GM12892 (cell line): ENCODE results near the gene KIAA1549.

ENCODE experiments used
- DNase-seq: peaks from one replicate; pipeline ENCODE4 v3.0.0; 2011; ENCODE audit not compliant: insufficient read length
- FAIRE-seq: peaks from 2 replicates; lab custom pipeline; 2011; peaks lifted over from hg19 to GRCh38; lab: Jason Lieb, UNC
- POLR2A ChIP-seq: IDR thresholded peaks from 2 replicates; pipeline ENCODE4 v1.6.1; 2011; ENCODE audit warnings: low read depth, low read length, control low read depth
- POLR2AphosphoS5 ChIP-seq: IDR thresholded peaks from 2 replicates; pipeline ENCODE4 v1.6.1; 2011; ENCODE audit warnings: low read depth, low read length, control low read depth
- TAF1 ChIP-seq: IDR thresholded peaks from 2 replicates; pipeline ENCODE4 v1.6.1; 2011; ENCODE audit warnings: low read depth, mild to moderate bottlenecking, control low read depth, low read length, borderline replicate concordance

KIAA1549 gene

GRCh38 chr7:138916275-138916674, 64.9 kb downstream of the KIAA1549 start:
- DNase-seq (no peak), FAIRE-seq (no peak)
- TF ChIP-seq POLR2AphosphoS5 (no peak), TAF1 (no peak), POLR2A (no peak)

- no peak for TF ChIP-seq POLR2A
- TF ChIP-seq TAF1: no peak
- TF ChIP-seq POLR2AphosphoS5: no peak
- FAIRE-seq (no peak), DNase-seq (no peak)
Measured at GRCh38 chr7:138913783-138914182, 67.4 kb downstream of the KIAA1549 start.

- FAIRE-seq (no peak), DNase-seq (no peak)
- TF ChIP-seq TAF1 (no peak), POLR2A (no peak), POLR2AphosphoS5 (no peak)
Measured at GRCh38 chr7:138911007-138911406, 70.2 kb downstream of the KIAA1549 start.

- TF ChIP-seq POLR2A (no peak), POLR2AphosphoS5 (no peak), TAF1 (no peak)
- FAIRE-seq (no peak), DNase-seq (no peak)
Measured at GRCh38 chr7:138907850-138908249, 73.3 kb downstream of the KIAA1549 start.

GRCh38 chr7:138907201-138907847, 73.9 kb downstream of the KIAA1549 start:
- no peak for FAIRE-seq
- TF ChIP-seq POLR2AphosphoS5 (no peak), TAF1 (no peak), POLR2A (no peak)
- DNase-seq: no peak

- no peak for TF ChIP-seq POLR2AphosphoS5
- no peak for TF ChIP-seq TAF1
- TF ChIP-seq POLR2A: no peak
- DNase-seq (no peak), FAIRE-seq (no peak)
Measured at GRCh38 chr7:138903859-138904435, 77.2 kb downstream of the KIAA1549 start.

- no peak for TF ChIP-seq TAF1
- TF ChIP-seq POLR2AphosphoS5: no peak
- no peak for TF ChIP-seq POLR2A
- DNase-seq (no peak), FAIRE-seq (no peak)
Measured at GRCh38 chr7:138903186-138903820, 77.9 kb downstream of the KIAA1549 start.

GRCh38 chr7:138902161-138902560, 79.0 kb downstream of the KIAA1549 start:
- TF ChIP-seq POLR2A (no peak), POLR2AphosphoS5 (no peak), TAF1 (no peak)
- DNase-seq (no peak), FAIRE-seq (no peak)

GRCh38 chr7:138900035-138900828, 81.0 kb downstream of the KIAA1549 start:
- FAIRE-seq (no peak), DNase-seq (no peak)
- TF ChIP-seq TAF1 (no peak), POLR2A (no peak)

- no peak for TF ChIP-seq POLR2AphosphoS5
- TF ChIP-seq POLR2A: no peak
- no peak for TF ChIP-seq TAF1
Measured at GRCh38 chr7:138898802-138899201, 82.4 kb downstream of the KIAA1549 start.

GRCh38 chr7:138898255-138898654, 82.9 kb downstream of the KIAA1549 start:
- FAIRE-seq (no peak), DNase-seq (no peak)
- no peak for TF ChIP-seq POLR2A
- no peak for TF ChIP-seq POLR2AphosphoS5
- no peak for TF ChIP-seq TAF1

More at GRCh38 chr7:138898802-138899201, 82.4 kb downstream of the KIAA1549 start:
- DNase-seq (no peak), FAIRE-seq (no peak)

GRCh38 chr7:138895679-138896078, 85.5 kb downstream of the KIAA1549 start:
- FAIRE-seq: no peak
- no peak for TF ChIP-seq POLR2AphosphoS5
- TF ChIP-seq TAF1: no peak
- TF ChIP-seq POLR2A: no peak
- DNase-seq: no peak
